A172 (cell line): ENCODE results near the gene GLS2. TPM values are rescaled to one million over a fixed set of nuclear protein-coding genes. Genes with fewer than 3 reads are reported as not detected.
"Not testable (repeated sequence)": the region's sequence is repeated elsewhere in the genome, so short reads cannot be mapped to it uniquely, and the experiment has no call there.

Source experiments
- DNase-seq: peaks from one replicate; pipeline ENCODE4 v3.0.0-alpha.2; 2015; ENCODE audit warnings: low spot score
- total RNA-seq: library from RNA; depleted of rRNA; stranded (reverse); fragments of >200 nt; shearing (Covaris generic); gene quantifications from 2 replicates; pipeline ENCODE4 v1.2.3, GENCODE V29; 2014; rRNA removed

The GLS2 gene
- total RNA-seq: 2.4 TPM in 1 of 2 replicates, not detected in the other

DNA sequence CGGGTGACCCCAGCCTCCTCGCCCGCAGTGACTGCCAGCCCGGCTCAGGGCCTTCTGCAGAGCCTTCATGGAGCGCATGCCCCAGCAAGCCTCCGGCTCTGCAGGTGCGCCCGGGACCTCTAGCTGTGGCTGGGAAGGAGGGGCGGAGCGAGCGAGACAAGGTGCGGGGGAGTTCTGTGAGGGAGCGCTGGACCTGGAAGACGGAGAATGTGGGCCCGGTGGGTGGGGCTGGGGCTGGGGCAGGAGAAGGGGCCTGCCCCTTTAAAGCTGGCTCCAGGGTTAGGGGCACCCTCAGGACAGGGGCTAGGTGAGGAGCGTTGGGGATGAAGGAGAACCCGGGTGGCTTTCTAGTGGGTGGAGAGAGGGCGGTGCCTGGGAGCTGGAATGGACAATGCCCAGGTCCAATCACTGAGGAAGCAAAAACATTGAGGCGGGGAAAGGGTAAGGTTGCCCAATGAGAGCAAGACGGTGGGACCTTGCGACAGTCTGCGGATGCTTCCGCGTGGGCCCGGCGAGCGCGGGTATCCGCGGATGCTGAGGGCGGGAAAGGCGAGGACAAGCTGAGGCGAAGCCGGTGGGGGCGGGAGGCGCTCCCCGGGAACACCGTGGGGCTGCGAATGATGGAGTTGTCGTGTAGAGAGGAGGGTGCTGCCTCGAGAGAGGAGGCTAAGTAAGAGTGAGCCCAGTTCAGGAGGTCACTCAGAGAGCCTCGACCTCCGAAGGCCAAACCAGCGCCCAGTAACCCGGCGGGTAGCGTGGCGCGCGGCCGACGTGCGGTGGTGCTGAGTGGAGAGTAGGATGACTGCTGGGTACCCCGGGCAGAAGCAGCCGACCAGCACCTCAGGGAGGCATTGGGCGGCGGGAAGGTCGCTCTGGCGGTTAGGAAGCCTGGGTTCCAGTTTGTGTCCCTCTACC lies at the start of gene GLS2:
GLS2 (minus strand) TSS at position 121 of the 915 bp plus-strand sequence; CDS start at position 78, 43 bp downstream.
- DNase-seq: no peak

DNA sequence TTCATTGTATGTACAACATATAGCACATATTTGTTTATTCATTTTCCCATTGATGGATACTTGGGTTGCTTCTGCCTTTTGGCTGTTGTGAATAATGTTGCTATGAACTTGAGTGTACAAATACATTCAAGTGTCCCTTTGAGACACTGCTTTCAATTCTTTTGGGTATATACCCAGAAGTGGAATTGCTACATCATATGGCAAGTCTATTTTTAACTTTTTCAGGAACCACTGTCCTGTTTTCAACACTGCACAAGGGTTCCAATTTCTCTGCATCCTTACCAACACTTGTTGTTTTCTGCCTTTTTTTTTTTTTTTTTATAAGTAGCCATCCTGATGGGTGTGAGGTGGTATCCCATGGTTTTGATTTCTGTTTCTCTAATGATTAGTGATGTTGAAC lies 49.6 kb upstream of the GLS2 start:
- DNase-seq: no peak

DNA sequence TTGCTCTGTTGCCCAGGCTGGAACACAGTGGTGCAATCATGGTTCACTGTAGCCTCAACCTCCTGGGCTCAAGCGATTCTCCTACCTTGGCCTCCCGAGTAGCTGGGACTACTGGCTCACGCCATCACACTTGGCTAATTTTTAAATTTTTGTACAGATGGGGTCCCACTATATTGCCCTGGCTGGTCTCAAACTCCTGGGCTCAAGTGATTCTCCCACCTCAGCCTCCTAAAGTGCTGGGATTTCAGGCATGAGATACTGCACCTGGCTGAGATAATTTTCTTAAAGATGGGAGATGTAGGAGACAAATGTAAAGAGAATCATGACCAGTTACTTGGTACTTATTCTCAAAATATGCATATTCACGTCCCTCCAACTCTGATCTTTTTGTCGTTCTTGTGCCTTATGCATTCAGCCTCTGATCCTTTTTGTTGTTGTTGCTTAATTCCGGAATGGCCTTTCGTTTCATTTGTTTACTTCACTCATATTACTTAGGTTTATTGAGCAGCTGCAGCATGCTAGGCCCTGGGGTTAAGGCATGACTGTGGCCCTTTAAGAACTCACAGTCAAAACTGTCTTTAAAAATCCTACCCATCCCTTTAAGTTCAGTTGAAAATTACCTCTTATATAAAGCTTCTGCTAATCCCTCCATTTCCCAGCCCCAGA lies 42.6 kb upstream of the GLS2 start:
- no peak for DNase-seq

DNA sequence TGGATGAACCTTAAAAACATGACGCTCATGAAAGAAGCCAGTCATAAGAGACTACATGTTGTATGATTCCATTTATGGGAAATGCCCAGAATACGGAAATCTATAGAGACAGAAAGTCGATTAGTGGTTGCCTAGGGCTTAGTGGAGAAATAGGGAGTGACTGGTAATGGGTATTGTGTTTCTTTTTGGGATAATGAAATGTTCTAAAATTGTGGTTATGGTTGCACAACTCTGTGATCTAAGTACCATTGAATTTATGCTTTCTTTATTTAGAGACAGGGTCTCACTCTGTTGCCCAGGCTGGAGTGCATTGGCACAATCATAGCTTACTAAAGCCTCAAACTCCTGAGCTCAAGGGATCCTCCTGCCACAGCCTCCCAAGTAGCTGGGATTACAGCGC lies 41.7 kb upstream of the GLS2 start:
- DNase-seq: no peak

DNA sequence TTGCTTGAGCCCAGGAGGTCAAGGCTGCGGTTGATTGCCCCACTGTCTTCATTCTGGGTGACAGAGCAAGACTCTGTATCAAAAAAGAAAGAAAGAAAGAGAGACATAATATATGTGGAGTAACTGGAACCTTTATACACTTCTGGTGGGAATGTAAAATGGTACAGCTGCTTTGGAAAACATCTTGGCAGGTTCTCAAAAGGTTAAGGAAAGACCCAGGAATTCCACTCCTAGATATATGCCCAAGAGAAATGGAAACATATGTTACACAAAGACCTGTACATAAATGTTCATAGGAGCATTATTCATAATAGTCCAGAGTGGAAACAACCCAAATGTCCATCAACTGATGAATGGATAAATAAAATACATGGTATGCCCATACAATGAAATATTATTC lies 40.9 kb upstream of the GLS2 start:
- DNase-seq: no peak

DNA sequence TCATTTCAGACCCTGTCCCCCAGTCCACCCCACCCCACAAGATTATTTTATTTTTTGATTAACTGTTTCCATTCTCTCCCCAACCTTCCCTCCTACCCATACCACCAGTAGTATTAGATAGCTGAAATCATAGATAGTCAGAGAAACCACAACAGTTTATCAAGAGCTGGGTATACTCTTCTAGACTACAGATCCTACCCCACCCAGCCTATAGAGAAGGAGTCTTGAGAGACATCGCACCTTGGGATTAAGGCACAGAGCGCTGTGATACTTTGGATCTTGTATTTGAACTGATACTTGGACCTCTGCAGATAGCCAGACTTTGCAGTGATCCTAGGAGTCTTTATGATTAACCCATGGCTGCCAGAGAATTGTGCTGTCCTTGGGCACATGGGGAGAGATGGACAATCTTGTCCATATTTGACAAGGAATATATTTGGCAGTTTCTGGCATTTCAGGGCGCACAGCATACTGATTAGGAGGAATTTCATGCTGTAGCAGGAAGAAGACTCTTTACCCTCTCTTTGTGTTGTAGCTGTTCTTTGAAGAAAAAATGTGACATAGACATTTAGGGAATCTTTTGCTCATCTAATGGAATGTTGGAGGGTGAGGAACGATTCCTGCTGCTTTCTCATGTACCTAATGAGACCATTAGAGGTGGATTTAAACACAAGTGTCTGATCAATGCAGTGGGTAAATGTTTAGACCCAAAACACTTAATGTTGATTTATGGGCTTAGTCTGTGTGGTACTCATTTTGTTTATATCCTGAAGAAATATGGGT lies 34.6 kb upstream of the GLS2 start:
- DNase-seq: peak; percentile 20

DNA sequence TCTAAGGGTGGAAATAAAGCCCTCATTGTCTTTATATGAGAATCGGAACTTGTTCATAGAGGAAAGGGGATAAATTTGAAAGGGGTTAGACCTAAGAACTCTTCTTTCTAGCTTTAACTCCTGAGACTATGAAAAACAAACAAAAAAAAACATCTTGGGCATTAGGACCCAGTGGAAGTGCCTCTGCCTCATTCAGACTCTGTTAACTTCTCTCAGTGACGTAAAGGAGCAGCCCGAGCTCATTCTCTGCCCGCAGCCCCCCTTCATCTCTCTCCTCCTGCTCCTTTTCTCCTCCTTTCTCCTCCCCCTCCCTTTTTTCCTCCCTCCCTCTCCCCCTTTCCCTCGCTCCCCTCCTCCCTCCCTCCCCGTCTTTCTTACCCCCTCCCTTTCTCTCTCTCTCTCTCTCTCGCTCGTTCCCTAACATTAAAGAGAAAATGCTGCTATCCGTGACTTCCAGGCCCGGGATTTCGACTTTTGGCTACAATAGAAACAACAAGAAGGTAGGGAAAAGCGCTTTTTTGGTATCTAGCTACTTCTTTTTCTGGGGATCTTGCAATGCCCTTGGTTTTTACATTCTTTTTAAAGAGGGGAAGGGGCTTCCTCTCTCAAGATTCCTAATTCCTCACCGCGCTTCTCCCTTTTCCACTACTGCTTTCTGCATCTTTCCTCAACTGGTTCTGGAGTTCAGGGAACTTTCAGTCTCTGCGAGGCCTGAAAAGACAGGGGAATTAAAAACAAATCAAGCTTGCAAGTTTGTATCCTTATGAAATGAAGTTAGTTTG lies 33.8 kb upstream of the GLS2 start, which contains the start of gene RBMS2:
RBMS2 (plus strand) TSS at position 231 of the 782 bp plus-strand sequence; CDS start at position 435, 204 bp downstream.
- DNase-seq: peak; percentile 93

DNA sequence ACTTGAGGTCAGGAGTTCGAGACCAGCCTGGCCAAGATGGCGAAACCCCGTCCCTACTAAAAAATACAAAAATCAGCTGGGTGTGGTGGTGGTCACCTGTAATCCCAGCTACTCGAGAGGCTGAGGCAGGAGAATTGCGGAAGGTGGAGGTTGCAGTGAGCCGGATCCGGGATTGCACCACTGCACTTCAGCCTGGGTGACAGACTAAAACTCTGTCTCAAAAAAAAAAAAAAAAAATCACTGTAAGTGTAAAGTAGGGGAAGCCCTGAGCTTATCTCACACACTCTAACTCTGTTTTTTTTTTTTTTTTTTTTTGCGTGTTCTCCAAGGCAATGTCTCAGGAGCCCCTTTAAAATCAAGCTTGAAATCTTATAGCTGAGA lies 33.2 kb upstream of the GLS2 start:
- no peak for DNase-seq

DNA sequence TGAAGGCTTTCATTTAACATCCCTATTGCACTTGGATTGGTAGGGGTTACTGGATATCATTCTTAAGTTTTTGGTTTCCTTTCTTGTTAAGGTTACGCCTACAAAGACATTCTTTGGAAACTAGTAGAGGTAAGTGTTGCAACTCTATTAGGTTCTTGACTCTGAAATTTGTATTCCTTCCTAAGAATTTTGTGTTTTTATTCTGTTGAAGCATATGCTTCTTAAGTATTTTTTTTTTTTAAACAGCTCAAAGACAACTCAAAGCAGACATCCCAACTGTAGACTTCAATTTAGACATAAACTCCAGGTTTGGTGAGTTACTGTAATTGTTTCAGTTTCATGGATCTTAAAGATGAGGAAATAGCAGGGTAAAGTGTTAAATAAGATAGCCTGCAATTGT lies 32.5 kb upstream of the GLS2 start:
- DNase-seq: no peak

DNA sequence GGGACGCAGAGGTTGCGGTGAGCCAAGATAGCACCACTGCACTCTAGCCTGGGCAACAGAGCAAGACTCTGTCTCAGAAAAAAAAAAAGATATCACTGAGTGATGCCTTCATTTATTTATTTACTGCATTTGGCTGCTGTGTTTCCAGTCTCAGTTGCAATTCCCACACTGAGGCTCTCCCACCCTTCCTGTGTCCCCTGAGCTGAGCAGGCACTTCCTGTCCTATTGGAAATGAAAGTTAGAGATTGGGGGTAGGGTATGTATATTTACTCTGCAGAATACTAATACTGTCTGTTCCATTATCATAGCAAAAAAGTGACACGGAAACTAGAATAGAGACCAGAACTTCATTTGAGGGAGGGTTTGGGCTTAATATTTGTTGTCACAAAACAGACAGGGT lies 32.1 kb upstream of the GLS2 start:
- peak; percentile 21 for DNase-seq

DNA sequence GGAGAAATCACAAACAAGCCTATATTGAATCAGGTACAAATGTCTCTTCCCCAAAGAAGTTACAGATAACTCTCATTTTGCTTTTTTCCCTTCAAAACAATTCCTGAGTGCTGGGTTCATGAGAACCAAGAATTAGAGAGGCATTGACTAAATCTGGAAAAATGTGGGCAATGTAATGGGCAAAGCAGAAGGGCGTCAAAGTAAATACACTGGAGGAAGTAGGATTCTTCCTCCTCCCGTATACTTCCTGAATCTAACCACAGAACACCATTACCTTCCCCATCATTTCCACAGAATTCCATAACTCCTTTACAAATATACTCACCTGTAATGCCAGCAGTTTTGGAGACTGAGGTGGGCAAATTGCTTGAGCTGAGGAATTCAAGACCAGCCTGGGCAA lies 30.6 kb upstream of the GLS2 start:
- DNase-seq: peak; percentile 52

DNA sequence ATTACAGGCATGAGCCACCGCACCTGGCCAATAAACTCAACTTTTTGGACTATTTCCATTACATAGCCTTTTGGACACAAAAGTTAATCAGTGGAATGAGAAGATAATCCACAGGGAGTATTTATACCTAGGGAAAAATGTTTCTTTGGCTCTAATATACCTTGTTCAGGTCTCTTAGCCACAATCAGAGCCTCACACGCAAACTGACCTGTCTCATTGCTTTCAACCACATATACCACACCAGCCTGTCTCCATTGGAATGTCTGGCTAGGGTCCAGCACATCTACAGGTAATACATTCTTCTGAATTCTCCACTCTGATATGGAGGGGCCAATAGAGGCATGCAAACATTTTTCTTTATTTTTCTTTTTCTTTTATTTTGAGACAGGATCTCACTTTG lies 29.9 kb upstream of the GLS2 start:
- DNase-seq: no peak

DNA sequence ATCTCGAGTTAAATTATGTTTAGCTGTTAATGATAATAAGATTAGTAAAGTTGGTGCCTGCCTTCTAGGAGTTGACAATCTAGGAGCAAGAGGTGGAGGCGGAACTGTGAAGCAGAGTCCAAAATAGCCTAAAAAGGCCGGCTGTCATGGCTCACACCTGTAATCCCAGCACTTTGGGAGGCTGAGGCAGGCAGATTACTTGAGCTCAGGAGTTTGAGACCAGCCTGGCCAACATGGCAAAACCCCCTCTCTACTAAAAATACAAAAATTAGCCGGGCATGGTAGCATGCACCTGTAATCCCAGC lies 26.0 kb upstream of the GLS2 start:
- DNase-seq: not testable (repeated sequence)

DNA sequence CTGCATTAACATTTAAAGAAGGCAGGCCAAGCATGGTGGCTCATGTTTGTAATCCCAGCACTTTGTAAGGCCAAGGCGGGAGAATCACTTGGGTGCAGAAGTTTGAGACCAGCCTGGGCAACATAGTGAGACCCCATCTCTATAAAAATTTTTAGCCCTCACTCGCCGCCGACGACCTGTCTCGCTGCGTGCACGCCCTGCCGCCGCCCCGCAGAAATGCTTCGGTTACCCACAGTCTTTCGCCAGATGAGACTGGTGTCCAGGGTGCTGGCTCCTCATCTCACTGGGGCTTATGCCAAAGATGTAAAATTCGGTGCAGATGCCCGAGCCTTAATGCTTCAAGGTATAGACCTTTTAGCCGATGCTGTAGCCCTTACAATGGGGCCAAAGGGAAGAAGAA lies 22.8 kb upstream of the GLS2 start:
- no peak for DNase-seq

DNA sequence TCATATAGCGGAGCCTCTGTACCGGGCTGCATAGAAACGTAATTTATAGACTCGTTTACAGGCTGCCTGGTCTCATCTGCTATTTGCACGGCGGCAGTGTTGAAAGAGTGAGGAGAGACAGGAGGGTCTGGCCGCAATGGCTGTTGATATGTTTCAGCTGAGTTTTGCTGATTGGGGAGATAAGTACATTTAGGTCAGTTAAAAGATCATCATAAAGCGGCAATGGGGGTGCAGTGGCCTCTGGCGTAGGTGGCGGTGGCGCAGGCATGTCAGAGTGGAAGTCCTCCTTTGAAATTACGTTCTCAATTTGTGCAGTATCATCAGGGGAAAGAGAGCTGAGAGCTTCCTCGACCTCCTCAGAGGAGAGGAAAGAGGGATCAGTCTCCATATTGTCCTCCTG lies 11.9 kb upstream of the GLS2 start:
- not testable (repeated sequence) for DNase-seq

DNA sequence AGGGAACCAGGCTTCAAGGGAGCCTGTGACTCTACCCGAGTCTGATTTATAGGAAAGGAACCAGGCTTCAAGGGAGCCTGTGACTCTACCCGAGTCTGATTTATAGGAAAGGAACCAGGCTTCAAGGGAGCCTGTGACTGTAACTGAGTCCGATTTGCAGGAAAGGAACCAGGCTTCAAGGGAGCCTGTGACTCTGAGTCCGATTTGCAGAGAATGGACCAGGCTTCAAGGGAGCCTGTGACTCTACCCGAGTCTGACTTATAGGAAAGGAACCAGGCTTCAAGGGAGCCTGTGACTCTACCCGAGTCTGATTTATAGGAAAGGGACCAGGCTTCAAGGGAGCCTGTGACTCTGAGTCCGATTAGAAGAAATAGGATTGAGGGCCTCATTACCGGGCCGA lies 11.5 kb upstream of the GLS2 start:
- DNase-seq: not testable (repeated sequence)

DNA sequence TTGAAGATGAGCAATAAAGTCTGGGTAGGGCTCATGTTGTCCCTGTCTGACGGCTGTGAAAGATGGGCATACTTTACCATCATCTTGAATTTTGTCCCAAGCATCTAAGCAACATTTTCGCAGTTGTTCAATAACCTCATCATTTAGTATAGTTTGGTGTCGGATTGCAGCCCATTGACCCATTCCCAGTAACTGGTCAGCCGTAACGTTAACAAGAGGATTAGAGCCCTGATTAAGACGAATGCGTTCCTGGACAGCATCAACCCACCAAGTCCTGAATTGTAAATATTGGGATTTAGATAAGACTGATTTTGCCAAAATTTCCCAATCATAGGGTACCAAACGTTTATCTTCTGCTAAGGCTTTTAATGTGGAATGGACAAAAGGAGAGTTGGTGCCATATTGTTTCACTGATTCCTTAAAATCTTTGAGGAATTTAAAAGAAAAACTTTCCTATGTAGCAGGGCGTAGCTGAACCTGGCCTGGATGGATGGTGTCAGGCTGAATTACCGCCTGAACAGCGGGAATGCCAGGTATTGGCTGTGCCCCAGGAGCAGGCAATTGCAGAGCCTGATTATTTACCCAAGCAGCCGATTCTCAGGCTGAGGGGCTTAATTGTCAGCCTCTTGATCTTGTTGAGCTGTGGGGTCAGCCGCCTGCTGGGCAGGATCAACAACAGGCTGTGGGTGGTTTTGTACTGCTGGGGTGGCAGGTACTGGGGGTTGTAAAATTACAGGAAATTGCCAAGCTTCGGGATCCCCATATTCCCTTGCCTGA lies 10.4 kb upstream of the GLS2 start:
- DNase-seq: not testable (repeated sequence)

DNA sequence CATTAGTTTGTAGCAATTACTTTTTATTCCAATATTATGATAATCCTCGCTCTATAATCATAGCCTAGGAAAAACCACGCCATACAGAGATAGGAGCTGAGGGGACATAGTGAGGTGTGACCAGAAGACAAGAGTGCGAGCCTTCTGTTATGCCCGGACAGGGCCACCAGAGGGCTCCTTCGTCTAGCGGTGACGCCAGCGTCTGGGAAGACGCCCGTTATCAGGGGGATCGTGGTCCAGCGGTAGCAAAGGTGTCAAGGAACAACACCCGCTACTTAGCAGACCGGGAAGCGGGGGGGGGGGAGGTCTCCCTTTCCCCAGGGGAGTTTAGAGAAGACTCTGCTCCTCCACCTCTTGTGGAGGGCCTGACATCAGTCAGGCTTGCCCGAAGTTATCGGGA lies 8.7 kb upstream of the GLS2 start:
- not testable (repeated sequence) for DNase-seq

DNA sequence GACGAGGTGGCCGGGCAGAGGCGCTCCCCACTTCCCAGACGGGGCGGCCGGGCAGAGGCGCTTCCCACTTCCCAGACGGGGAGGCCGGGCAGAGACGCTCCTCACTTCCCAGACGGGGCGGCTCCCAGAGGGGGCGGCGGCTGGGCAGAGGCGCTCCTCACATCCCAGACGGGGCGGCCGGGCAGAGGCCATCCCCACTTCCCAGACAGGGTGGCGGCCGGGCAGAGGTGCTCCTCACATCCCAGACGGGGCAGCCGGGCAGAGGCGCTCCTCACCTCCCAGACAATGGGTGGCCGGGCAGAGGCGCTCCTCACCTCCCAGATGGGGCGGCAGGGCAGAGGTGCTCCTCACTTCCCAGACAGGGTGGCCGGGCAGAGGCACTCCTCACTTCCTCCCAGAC lies 6.5 kb upstream of the GLS2 start:
- DNase-seq: not testable (repeated sequence)

DNA sequence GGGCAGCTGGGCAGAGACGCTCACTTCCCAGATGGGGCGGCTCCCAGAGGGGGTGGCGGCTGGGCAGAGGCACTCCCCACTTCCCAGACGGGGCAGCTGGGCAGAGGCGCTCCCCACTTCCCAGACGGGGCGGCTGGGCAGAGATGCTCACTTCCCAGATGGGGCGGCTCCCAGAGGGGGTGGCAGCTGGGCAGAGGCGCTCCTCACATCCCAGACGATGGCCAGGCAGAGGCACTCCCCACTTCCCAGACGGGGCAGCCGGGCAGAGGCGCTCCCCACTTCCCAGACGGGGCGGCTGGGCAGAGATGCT lies 6.1 kb upstream of the GLS2 start:
- not testable (repeated sequence) for DNase-seq
